ENCODE results near the gene NPAS4.

Gene NPAS4

DNA sequence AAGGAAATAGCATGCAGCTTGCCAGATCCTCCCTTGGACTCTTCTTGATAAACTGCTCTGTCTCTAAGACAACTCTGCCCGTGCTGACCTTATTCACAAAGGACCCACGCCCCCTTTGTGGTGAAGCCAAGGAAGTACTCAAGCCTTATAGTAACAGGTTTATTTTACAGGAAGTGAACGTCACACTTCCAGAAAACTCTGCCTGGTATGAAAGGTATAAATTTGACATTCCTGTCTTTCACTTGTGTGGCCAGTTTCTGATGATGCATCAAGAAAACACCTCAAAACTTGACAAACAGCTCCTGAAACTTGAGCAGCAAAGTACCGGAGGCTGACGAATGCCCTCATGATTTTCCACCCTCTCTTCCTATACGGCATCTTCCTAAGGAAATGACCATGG, 33.4 kb downstream of the NPAS4 start:
- H3K9ac ChIP-seq (ENCODE audit: low read length), result no peak overlapping the region
- H3K27ac ChIP-seq (ENCODE audit: low read length), result no peak overlapping the region
- TF ChIP-seq CTCF (IDR thresholded peaks at IDR 0.05; ENCODE audit: low read depth, low read length) (no peak), EZH2phosphoT487 (IDR thresholded peaks at IDR 0.05; ENCODE audit: low read depth) (no peak)

GRCh38 chr11:66454828-66455227, 34.0 kb downstream of the NPAS4 start:
- no peak overlapping the region for H3K4me3 ChIP-seq (ENCODE audit: low read length)
- no peak overlapping the region for H2AFZ ChIP-seq (ENCODE audit: low read depth, low read length)
- peaks cover 22% of the 10 kb centered on the region for H3K27me3 ChIP-seq (ENCODE audit: low read depth, low read length)
- no peaks in the 10 kb centered on the region for H4K20me1 ChIP-seq (ENCODE audit: insufficient read depth, low read length)
- peaks cover 32% of the 10 kb centered on the region for H3K4me1 ChIP-seq (ENCODE audit: low read length)
- H3K27ac ChIP-seq (ENCODE audit: low read length), result no peak overlapping the region
- no peaks in the 10 kb centered on the region for H3K36me3 ChIP-seq (replicated peaks; ENCODE audit: low read depth, low read length)
- no peaks in the 10 kb centered on the region for H3K79me2 ChIP-seq (ENCODE audit: low read length)
- H3K9ac ChIP-seq (ENCODE audit: low read length), result no peak overlapping the region
- TF ChIP-seq EZH2phosphoT487 (IDR thresholded peaks at IDR 0.05; ENCODE audit: low read depth) (no peak), CTCF (IDR thresholded peaks at IDR 0.05; ENCODE audit: low read depth, low read length) (no peak)
- no peak overlapping the region for H3K4me2 ChIP-seq (ENCODE audit: low read length)
- H3K9me3 ChIP-seq (ENCODE audit: insufficient read depth, low read length), result no peaks in the 10 kb centered on the region

More for the DNA sequence above, 33.4 kb downstream of the NPAS4 start:
- no peak overlapping the region for H3K4me2 ChIP-seq (ENCODE audit: low read length)
- H3K27me3 ChIP-seq (ENCODE audit: low read depth, low read length), result peaks cover 22% of the 10 kb centered on the region
- H2AFZ ChIP-seq (ENCODE audit: low read depth, low read length), result no peak overlapping the region
- peaks cover 26% of the 10 kb centered on the region for H3K4me1 ChIP-seq (ENCODE audit: low read length)
- no peaks in the 10 kb centered on the region for H3K9me3 ChIP-seq (ENCODE audit: insufficient read depth, low read length)
- H3K79me2 ChIP-seq (ENCODE audit: low read length), result no peaks in the 10 kb centered on the region
- H4K20me1 ChIP-seq (ENCODE audit: insufficient read depth, low read length), result no peaks in the 10 kb centered on the region
- no peaks in the 10 kb centered on the region for H3K36me3 ChIP-seq (replicated peaks; ENCODE audit: low read depth, low read length)
- no peak overlapping the region for H3K4me3 ChIP-seq (ENCODE audit: low read length)

- Histone ChIP-seq H3K4me3 (ENCODE audit: low read length) (peak overlapping the region; percentile 30), H3K9ac (ENCODE audit: low read length) (peak overlapping the region; percentile 46; the same call in 1 of the 2 replicates), H3K27ac (ENCODE audit: low read length) (no peak overlapping the region; the same call in 1 of the 2 replicates), H4K20me1 (ENCODE audit: insufficient read depth, low read length) (no peaks in the 10 kb centered on the region), H3K9me3 (ENCODE audit: insufficient read depth, low read length) (no peaks in the 10 kb centered on the region), H3K79me2 (ENCODE audit: low read length) (no peaks in the 10 kb centered on the region), H3K4me2 (ENCODE audit: low read length) (peak overlapping the region; percentile 72), H3K27me3 (ENCODE audit: low read depth, low read length) (peaks cover 18% of the 10 kb centered on the region), H2AFZ (ENCODE audit: low read depth, low read length) (peak overlapping the region; percentile 12; the same call in 1 of the 2 replicates), H3K36me3 (replicated peaks; ENCODE audit: low read depth, low read length) (no peaks in the 10 kb centered on the region), H3K4me1 (ENCODE audit: low read length) (peaks cover 32% of the 10 kb centered on the region)
- TF ChIP-seq CTCF (IDR thresholded peaks at IDR 0.05; ENCODE audit: low read depth, low read length), result no peak
- no peak for TF ChIP-seq EZH2phosphoT487 (IDR thresholded peaks at IDR 0.05; ENCODE audit: low read depth)
Measured at GRCh38 chr11:66457826-66458225, 37.0 kb downstream of the NPAS4 start.

GRCh38 chr11:66459138-66459778, 38.4 kb downstream of the NPAS4 start:
- H4K20me1 ChIP-seq (ENCODE audit: insufficient read depth, low read length), result no peaks in the 10 kb centered on the region
- H3K36me3 ChIP-seq (replicated peaks; ENCODE audit: low read depth, low read length), result no peaks in the 10 kb centered on the region
- H3K4me1 ChIP-seq (ENCODE audit: low read length), result peaks cover 32% of the 10 kb centered on the region
- TF ChIP-seq CTCF (IDR thresholded peaks at IDR 0.05; ENCODE audit: low read depth, low read length) (no peak), EZH2phosphoT487 (IDR thresholded peaks at IDR 0.05; ENCODE audit: low read depth) (no peak)
- peaks cover 16% of the 10 kb centered on the region for H3K27me3 ChIP-seq (ENCODE audit: low read depth, low read length)
- H3K79me2 ChIP-seq (ENCODE audit: low read length), result no peaks in the 10 kb centered on the region
- H3K27ac ChIP-seq (ENCODE audit: low read length), result peak overlapping the region; percentile 44
- peak overlapping the region; percentile 72 for H3K4me2 ChIP-seq (ENCODE audit: low read length)
- H2AFZ ChIP-seq (ENCODE audit: low read depth, low read length), result no peak overlapping the region
- H3K9me3 ChIP-seq (ENCODE audit: insufficient read depth, low read length), result no peaks in the 10 kb centered on the region
- peak overlapping the region; percentile 34 for H3K4me3 ChIP-seq (ENCODE audit: low read length)
- H3K9ac ChIP-seq (ENCODE audit: low read length), result no peak overlapping the region

Measured in OCI-LY3 (cell line).